GM18517 (cell line): ENCODE data around the gene PANX2.

ENCODE experiments used
- ATAC-seq: cut with Tn5 transposase; IDR thresholded peaks from one replicate; pipeline ENCODE4 v1.9.1; 2021; ENCODE audit warnings: mild to moderate bottlenecking, moderate library complexity; ENCODE audit not compliant: unreplicated experiment

The PANX2 gene

GRCh38 chr22:50211147-50211546 lies 40.6 kb downstream of the PANX2 start:
- ATAC-seq: no peak

DNA sequence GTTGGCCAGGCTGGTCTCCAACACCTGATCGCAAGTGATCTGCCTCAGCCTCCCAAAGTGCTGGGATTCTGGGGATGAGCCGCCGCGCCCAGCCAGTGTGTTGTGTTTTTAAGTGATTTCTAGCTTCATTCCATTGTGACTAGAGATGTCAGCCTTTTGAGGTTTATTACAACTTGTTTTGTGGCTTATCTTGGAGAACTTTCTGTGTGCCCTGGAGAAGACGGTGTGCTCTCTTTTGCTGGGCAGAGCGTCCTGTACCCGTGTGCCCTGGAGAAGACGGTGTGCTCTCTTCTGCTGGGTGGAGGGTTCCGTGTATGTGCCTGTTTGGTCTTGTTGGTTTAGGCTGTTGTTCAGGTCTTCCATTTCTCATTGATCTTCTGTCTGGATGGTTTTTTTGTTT lies 42.7 kb downstream of the PANX2 start:
- ATAC-seq: no peak

- ATAC-seq: no peak
Observed at GRCh38 chr22:50215297-50216054, 44.9 kb downstream of the PANX2 start.

GRCh38 chr22:50216055-50216683 lies 45.6 kb downstream of the PANX2 start:
- no peak for ATAC-seq

DNA sequence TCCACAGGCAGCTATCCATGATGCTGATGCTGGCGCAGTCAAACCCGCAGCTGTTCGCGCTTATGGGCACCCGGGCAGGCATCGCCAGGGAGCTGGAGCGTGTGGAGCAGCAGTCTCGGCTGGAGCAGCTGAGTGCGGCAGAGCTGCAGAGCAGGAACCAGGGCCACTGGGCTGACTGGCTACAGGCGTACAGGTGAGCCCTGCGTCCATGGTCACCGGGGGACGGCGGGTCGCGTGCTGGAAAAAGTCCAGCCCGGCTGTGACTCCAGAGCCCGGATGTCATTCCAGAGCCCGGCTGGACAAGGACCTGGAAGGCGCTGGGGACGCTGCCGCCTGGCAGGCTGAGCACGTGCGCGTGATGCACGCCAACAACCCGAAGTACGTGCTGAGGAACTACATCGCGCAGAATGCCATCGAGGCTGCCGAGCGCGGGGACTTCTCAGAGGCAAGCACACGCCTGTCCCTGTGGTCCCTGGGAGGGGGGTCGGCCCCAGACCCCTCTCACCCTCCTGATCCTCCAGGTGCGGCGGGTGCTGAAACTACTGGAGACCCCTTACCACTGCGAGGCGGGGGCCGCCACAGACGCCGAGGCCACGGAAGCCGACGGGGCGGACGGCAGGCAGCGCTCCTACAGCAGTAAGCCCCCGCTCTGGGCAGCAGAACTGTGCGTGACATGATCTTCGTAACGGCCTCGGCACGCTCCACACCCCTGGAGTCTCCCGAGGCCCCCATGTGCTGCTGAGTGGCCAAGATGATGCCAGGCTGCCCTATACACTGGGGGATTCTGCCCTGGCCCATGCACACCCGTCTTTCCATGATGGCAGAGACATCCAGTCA lies 46.4 kb downstream of the PANX2 start:
- no peak for ATAC-seq

DNA sequence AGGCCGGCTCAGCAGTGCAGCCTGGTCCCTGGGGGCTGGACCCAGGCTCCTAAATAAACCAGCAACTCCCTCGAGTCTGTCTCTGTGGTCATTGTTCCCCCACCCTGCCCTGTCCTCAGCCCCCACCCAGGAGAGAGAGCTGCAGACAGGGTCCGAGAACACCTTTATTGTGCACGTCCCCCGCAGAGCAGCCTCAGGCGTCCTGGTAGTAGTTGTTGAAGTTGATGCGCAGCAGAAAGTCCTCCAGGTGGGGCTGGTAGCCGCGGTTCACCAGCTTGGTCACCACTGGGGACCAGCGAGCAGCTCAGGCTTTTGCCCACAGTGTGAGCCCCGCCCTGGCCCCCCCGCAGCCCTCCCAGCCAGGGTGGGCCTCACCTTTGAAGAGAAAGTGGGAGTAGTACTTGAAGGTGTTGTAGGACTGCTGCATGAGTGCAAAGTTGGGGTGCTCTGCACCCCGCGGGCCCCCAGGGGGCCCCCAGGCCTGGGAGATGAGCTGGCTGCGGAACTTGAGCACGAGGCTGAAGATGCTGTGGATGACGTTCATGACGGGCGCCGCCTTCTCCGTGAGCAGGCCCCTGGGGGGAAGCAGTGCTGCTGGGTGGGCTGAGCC lies 47.1 kb downstream of the PANX2 start:
- no peak for ATAC-seq

- no peak for ATAC-seq
Observed at GRCh38 chr22:50218153-50218995, 47.8 kb downstream of the PANX2 start.

- ATAC-seq: no peak
Observed at GRCh38 chr22:50218996-50219727, 48.6 kb downstream of the PANX2 start.

- no peak for ATAC-seq
Observed at GRCh38 chr22:50219800-50220602, 49.5 kb downstream of the PANX2 start.

DNA sequence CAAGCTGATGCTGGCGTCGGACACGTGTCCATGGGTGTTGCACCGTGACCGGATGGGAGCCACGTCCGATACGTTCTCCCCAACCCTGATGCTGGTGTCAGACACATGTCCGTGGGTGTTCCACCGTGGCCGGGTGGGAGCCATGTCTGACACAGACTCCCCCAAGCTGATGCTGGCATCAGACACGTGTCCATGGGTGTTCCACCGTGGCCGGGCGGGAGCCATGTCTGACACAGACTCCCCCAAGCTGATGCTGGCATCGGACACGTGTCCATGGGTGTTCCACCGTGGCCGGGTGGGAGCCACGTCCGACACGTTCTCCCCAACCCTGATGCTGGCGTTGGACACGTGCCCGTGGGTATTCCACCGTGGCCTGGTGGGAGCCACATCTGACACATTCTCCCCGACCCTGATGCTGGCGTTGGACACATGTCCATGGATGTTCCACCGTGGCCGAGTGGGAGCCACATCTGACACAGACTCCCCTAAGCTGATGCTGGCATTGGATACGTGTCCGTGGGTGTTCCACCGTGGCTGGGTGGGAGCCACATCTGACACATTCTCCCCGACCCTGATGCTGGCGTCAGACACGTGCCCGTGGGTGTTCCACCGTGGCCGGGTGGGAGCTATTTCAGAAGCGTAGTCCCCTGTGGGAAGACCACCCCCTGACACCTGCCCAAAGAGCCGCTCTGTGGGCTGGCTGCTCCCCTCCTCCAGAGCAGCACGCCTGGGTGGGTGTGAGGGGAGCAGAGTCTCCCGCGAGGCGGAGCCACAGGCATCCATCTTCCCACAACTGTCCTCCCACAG lies 50.3 kb downstream of the PANX2 start:
- no peak for ATAC-seq

GRCh38 chr22:50221410-50222300 lies 51.1 kb downstream of the PANX2 start:
- no peak for ATAC-seq

DNA sequence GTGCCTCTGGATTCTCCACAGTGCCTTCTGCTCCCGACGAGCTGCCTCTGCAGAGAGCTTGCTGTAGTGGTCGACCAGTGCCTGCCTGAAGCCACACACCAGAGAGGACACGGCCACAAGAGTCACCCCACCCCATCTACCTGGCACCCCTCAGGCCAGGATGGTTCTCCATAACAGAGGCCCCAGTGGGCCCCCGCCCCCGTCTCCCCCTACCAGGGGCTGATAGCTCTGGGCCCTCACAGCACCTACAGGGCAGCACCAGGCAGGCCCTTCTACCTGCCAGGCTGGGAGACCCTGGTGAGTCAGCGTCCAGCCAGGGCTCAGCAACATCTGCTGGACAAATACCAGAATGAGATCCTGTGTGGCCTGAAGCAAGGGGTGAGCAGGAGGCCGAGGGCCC lies 52.0 kb downstream of the PANX2 start:
- no peak for ATAC-seq

- no peak for ATAC-seq
Observed at GRCh38 chr22:50224071-50224470, 53.5 kb downstream of the PANX2 start.

GRCh38 chr22:50225200-50225969 lies 54.9 kb downstream of the PANX2 start:
- ATAC-seq: no peak

GRCh38 chr22:50226063-50226874 lies 55.7 kb downstream of the PANX2 start:
- no peak for ATAC-seq

GRCh38 chr22:50226875-50227165 lies 56.3 kb downstream of the PANX2 start:
- ATAC-seq: no peak
